Smooth muscle cell of the brain vasculature (primary cell): ENCODE data around the gene DLL4.
A peak's percentile ranks its signal among the peaks of the same experiment; 100 is the strongest.
"Not testable (repeated sequence)": the region's sequence is repeated elsewhere in the genome, so short reads cannot be mapped to it uniquely, and the experiment has no call there.

Source experiments
- DNase-seq: peaks from one replicate; pipeline ENCODE4 v3.0.0-alpha.2; 2012; ENCODE audit warnings: low read depth, low spot score

The DLL4 gene

GRCh38 chr15:40941528-40942336 is 12.6 kb downstream of the DLL4 start:
- DNase-seq, result no peak

- no peak for DNase-seq
Observed at GRCh38 chr15:40942337-40942854, 13.3 kb downstream of the DLL4 start.

- DNase-seq, result no peak
Observed at GRCh38 chr15:40942878-40943277, 13.7 kb downstream of the DLL4 start.

- no peak for DNase-seq
Observed at GRCh38 chr15:40943764-40944365, 14.7 kb downstream of the DLL4 start.

- no peak for DNase-seq
Observed at GRCh38 chr15:40944510-40945296, 15.6 kb downstream of the DLL4 start.

GRCh38 chr15:40948706-40949473 is 19.8 kb downstream of the DLL4 start:
- DNase-seq, result no peak

- DNase-seq, result no peak
Observed at GRCh38 chr15:40949756-40950207, 20.6 kb downstream of the DLL4 start.

GRCh38 chr15:40951764-40952163 is 22.6 kb downstream of the DLL4 start:
- no peak for DNase-seq

GRCh38 chr15:40952301-40952900 is 23.3 kb downstream of the DLL4 start:
- no peak for DNase-seq

- DNase-seq, result peak; percentile 82
Observed at GRCh38 chr15:40952901-40953712, 24.0 kb downstream of the DLL4 start, which contains the start of gene CHAC1. TSS of gene CHAC1 (plus strand) at chr15:40953471. CDS start at chr15:40953584, 113 bp downstream.

- no peak for DNase-seq
Observed at GRCh38 chr15:40953713-40954074, 24.6 kb downstream of the DLL4 start.

GRCh38 chr15:40954158-40954848 is 25.2 kb downstream of the DLL4 start:
- not testable (repeated sequence) for DNase-seq

GRCh38 chr15:40955141-40955903 is 26.2 kb downstream of the DLL4 start:
- no peak for DNase-seq

GRCh38 chr15:40955930-40956540 is 26.9 kb downstream of the DLL4 start:
- no peak for DNase-seq

GRCh38 chr15:40956541-40956982 is 27.4 kb downstream of the DLL4 start:
- no peak for DNase-seq

GRCh38 chr15:40957041-40957555 is 28.0 kb downstream of the DLL4 start:
- DNase-seq, result no peak

- no peak for DNase-seq
Observed at GRCh38 chr15:40957581-40958051, 28.5 kb downstream of the DLL4 start.

GRCh38 chr15:40958146-40958545 is 29.0 kb downstream of the DLL4 start:
- no peak for DNase-seq
